ENCODE measurements around the gene RAB5A.

DNA sequence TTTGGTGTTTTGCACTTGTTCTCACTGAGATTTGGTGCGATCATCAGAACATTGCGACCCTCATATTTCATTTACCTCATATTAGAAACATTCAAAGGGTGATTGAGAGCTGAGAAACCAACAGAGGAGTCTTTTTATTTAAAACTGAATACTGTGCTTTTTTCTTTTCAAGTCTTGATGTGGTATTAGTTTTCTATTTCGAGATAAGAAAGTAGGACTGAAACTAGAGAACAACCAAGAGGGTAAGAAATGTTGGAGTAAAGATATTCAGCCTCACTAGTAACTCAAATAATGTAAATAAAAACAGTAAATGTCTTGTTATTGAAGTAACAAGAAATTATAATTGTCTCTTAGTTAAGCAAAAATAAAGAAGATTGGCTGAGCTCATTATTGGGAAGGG is 39.4 kb upstream of the RAB5A start:
- TF ChIP-seq, protein P1, sequence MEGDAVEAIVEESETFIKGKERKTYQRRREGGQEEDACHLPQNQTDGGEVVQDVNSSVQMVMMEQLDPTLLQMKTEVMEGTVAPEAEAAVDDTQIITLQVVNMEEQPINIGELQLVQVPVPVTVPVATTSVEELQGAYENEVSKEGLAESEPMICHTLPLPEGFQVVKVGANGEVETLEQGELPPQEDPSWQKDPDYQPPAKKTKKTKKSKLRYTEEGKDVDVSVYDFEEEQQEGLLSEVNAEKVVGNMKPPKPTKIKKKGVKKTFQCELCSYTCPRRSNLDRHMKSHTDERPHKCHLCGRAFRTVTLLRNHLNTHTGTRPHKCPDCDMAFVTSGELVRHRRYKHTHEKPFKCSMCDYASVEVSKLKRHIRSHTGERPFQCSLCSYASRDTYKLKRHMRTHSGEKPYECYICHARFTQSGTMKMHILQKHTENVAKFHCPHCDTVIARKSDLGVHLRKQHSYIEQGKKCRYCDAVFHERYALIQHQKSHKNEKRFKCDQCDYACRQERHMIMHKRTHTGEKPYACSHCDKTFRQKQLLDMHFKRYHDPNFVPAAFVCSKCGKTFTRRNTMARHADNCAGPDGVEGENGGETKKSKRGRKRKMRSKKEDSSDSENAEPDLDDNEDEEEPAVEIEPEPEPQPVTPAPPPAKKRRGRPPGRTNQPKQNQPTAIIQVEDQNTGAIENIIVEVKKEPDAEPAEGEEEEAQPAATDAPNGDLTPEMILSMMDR (conservative IDR thresholded peaks at IDR 0.05; ENCODE audit: low read length), result no peak
- no peak for TF ChIP-seq EZH2phosphoT487 (IDR thresholded peaks at IDR 0.05; ENCODE audit: borderline replicate concordance, low read depth, low read length)
